Measurements from ENCODE around the gene IL20. TPM values are rescaled to one million over a fixed set of nuclear protein-coding genes. Genes with fewer than 3 reads are reported as not detected.

Gene IL20
- total RNA-seq, 1 donor from 2014 or later = not detected

DNA sequence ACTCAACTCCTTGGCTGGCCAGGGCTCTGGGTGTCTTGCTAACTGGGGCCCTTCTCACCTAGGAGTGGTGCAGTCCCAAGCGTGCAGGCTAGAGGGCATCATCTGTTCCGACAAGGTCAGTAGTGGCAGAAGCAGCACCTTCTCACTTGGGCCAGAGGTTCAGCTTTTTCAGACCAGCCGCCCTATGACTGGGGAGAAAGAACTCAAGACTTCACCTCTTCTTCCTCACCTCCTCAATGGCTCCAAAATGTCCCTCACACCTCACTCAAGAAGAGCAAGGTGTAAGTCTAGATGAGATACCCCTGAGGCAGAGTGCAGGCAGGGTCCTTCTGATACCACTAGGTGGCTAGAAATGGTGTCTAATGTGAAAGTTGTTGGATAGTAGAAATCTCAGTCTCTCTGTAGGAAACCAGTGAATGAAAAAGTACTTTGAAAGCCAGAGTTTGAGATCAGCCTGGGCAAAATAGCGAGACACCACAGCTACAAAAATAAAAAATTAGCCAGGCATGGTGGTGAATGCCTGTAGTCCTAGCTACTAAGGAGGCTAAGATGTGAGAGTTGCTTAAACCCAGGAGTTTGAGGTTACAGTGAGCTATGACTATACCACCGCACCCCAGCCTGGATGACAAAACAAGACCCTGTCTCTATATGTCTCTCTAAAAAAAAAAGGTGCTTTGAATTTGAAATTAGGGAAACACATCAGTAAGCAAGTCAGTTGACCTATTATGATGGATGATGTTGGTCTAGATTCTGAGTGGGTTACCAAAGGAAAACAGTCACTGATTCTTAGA lies 8.6 kb upstream of the IL20 start:
- H3K9me3 Mint-ChIP-seq = peaks cover 18% of the 10 kb centered on the region

GRCh38 chr1:206859082-206859521 lies 6.3 kb upstream of the IL20 start:
- no peak for TF ChIP-seq CTCF (conservative IDR thresholded peaks at IDR 0.05)
- H3K36me3 Mint-ChIP-seq (ENCODE audit: low read depth) = no peaks in the 10 kb centered on the region
- H3K4me3 Mint-ChIP-seq = no peak overlapping the region
- no peaks in the 10 kb centered on the region for H3K4me1 Mint-ChIP-seq
- DNase-seq (ENCODE audit: low read depth, low spot score) = no peak
- H3K9me3 Mint-ChIP-seq = peaks cover 3% of the 10 kb centered on the region
- H3K27me3 Mint-ChIP-seq (ENCODE audit: low read depth) = peaks cover 55% of the 10 kb centered on the region
- no peak overlapping the region for H3K27ac Mint-ChIP-seq (ENCODE audit: unreplicated experiment)

More for the DNA sequence above, 8.6 kb upstream of the IL20 start:
- H3K27me3 Mint-ChIP-seq (ENCODE audit: low read depth) = peaks cover 46% of the 10 kb centered on the region
- no peak overlapping the region for H3K4me3 Mint-ChIP-seq
- H3K36me3 Mint-ChIP-seq (ENCODE audit: low read depth) = peaks cover 6% of the 10 kb centered on the region
- no peak for DNase-seq (ENCODE audit: low read depth, low spot score)
- no peaks in the 10 kb centered on the region for H3K4me1 Mint-ChIP-seq
- H3K27ac Mint-ChIP-seq (ENCODE audit: unreplicated experiment) = no peak overlapping the region
- TF ChIP-seq CTCF (conservative IDR thresholded peaks at IDR 0.05) = peak; percentile 33

DNA sequence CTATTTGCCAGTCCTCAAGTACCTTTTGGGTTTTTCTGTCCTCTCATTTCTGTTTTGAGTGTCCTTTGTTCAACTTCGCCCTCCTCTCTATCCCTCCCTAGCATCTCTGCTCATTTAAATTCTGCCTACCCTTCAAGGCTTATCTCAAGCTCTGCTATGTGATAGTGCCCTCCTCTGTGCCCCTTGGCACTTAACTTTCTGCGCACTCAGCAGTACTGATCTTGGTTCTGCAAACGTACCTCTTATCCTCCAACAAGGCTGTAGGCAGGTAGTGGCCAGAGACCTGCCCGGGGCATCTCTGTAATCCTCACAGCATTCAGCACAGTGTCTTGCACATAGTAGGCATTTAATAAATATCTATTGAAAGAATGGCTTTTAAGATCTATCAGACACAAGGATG lies 5.3 kb upstream of the IL20 start:
- no peak overlapping the region for H3K4me3 Mint-ChIP-seq
- H3K27ac Mint-ChIP-seq (ENCODE audit: unreplicated experiment) = no peak overlapping the region
- H3K27me3 Mint-ChIP-seq (ENCODE audit: low read depth) = peaks cover 56% of the 10 kb centered on the region
- H3K9me3 Mint-ChIP-seq = no peaks in the 10 kb centered on the region
- H3K4me1 Mint-ChIP-seq = no peaks in the 10 kb centered on the region
- no peaks in the 10 kb centered on the region for H3K36me3 Mint-ChIP-seq (ENCODE audit: low read depth)
- no peak for TF ChIP-seq CTCF (conservative IDR thresholded peaks at IDR 0.05)
- DNase-seq (ENCODE audit: low read depth, low spot score) = no peak

- no peak overlapping the region for H3K27ac Mint-ChIP-seq (ENCODE audit: unreplicated experiment)
- no peak overlapping the region for H3K4me3 Mint-ChIP-seq
- H3K4me1 Mint-ChIP-seq = no peaks in the 10 kb centered on the region
- H3K9me3 Mint-ChIP-seq = no peaks in the 10 kb centered on the region
- DNase-seq (ENCODE audit: low read depth, low spot score) = no peak
- TF ChIP-seq CTCF (conservative IDR thresholded peaks at IDR 0.05) = no peak
- H3K36me3 Mint-ChIP-seq (ENCODE audit: low read depth) = no peaks in the 10 kb centered on the region
- peaks cover 74% of the 10 kb centered on the region for H3K27me3 Mint-ChIP-seq (ENCODE audit: low read depth)
These were observed 2.2 kb upstream of the IL20 start for GRCh38 chr1:206863266-206863665.

DNA sequence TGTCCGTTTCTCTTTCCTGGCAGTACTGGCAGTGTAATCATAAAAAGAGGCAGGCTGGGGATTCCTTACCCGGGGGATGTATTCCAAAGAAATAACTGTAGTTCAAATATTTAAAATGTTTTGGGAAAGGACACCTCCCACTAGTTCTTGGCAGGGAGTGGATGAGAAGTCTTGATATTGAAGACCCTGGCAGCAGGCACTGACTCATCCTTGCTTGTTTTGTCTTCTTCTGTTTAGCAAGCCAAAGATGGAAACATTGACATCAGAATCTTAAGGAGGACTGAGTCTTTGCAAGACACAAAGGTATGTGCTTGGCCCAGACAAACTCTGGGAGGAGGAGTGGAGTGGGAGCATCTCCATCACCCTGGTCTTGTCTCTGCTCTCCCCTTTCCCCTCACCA lies 639 bp downstream of the IL20 start:
- H3K36me3 Mint-ChIP-seq (ENCODE audit: low read depth) = no peaks in the 10 kb centered on the region
- H3K9me3 Mint-ChIP-seq = no peaks in the 10 kb centered on the region
- H3K4me3 Mint-ChIP-seq = no peak overlapping the region
- no peak for DNase-seq (ENCODE audit: low read depth, low spot score)
- H3K4me1 Mint-ChIP-seq = no peaks in the 10 kb centered on the region
- H3K27ac Mint-ChIP-seq (ENCODE audit: unreplicated experiment) = no peak overlapping the region
- TF ChIP-seq CTCF (conservative IDR thresholded peaks at IDR 0.05) = no peak
- H3K27me3 Mint-ChIP-seq (ENCODE audit: low read depth) = peaks cover 75% of the 10 kb centered on the region

All from neural crest cell (in vitro differentiated cells).